ENCODE measurements around the gene HES1. TPM values are rescaled to one million over a fixed set of nuclear protein-coding genes. Genes with fewer than 3 reads are reported as not detected.

HES1 gene
- total and polyA plus RNA-seq, 8 donors: 4.7 to 101 (median 42.2) TPM

DNA sequence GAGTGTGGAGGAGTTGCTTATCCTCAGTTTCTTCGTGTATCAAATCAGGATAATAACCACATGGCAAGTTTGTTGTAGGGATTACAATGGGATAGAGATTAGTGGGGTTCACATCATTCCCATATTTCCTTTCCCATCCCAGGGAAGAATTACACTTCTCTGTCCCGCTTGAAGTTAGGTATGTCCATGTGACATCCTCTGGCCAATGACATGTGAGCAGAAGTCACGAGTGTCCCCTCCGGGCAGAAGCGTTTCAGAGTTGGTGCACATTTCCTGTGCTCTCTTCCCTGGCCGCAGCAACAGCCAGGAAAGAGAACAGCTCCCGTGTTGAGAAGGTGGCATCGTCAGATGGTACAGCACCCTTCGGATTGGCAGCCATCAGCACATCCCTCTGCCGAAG is 36.7 kb upstream of the HES1 start:
- Histone ChIP-seq H3K27ac (no peak overlapping the region), H3K4me3 (no peak overlapping the region), H3K27me3 (no peaks in the 10 kb centered on the region), H3K36me3 (no peaks in the 10 kb centered on the region), H3K4me1 (peaks cover 30 to 66% (median 50%) of the 10 kb centered on the region in 4 donors), H3K9me3 (no peaks in the 10 kb centered on the region)
- WGBS, 5 donors: 66 to 83% (median 81%) methylated on average over 10 of the region's 10 CpGs
- intact Hi-C loops (cut with DNase I; ENCODE audit: low total_unique reads): no loop called here
- TF ChIP-seq POLR2A (IDR thresholded peaks at IDR 0.05) (no peak), POLR2AphosphoS5 (IDR thresholded peaks at IDR 0.05) (no peak), EP300 (IDR thresholded peaks at IDR 0.05) (no peak)
- TF ChIP-seq, protein P1, sequence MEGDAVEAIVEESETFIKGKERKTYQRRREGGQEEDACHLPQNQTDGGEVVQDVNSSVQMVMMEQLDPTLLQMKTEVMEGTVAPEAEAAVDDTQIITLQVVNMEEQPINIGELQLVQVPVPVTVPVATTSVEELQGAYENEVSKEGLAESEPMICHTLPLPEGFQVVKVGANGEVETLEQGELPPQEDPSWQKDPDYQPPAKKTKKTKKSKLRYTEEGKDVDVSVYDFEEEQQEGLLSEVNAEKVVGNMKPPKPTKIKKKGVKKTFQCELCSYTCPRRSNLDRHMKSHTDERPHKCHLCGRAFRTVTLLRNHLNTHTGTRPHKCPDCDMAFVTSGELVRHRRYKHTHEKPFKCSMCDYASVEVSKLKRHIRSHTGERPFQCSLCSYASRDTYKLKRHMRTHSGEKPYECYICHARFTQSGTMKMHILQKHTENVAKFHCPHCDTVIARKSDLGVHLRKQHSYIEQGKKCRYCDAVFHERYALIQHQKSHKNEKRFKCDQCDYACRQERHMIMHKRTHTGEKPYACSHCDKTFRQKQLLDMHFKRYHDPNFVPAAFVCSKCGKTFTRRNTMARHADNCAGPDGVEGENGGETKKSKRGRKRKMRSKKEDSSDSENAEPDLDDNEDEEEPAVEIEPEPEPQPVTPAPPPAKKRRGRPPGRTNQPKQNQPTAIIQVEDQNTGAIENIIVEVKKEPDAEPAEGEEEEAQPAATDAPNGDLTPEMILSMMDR (IDR thresholded peaks at IDR 0.05): no peak
- no peak for DNase-seq

DNA sequence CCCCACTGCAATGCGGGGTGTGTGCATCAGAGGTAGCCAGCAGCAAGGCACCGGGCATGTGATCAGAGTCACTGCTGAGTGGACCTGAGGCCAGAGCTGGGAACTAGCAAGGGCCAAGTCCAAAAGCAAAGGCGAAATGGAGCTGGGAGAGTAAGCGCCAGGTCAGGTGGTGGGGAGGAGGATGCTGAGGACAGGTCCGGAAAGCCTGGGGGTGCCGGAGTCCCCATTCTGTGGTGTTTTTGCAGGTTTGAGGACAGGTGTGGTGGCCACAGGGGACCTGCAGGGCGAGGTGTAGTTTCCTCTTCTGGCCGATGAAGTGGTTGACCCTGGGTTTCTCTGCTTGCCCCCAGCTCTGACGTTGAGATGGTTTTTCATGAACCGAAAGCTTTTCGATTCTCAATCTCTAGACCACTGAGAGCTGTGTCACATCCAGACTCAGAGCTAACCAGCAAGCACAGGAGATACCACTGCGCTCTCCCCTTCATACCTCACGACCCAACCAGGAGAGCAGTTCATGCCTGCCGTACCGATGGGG is 35.0 kb upstream of the HES1 start:
- WGBS, 5 donors: 81 to 85% (median 83%) methylated on average over 15 of the region's 15 CpGs
- H3K4me1 ChIP-seq: peaks cover 32 to 58% (median 45%) of the 10 kb centered on the region in 4 donors
- no peaks in the 10 kb centered on the region for H3K27me3 ChIP-seq
- no peak overlapping the region for H3K4me3 ChIP-seq
- no peaks in the 10 kb centered on the region for H3K9me3 ChIP-seq
- no peak for DNase-seq
- intact Hi-C loops (cut with DNase I; ENCODE audit: low total_unique reads): no loop called here
- TF ChIP-seq POLR2A (IDR thresholded peaks at IDR 0.05): no peak
- TF ChIP-seq, protein P1 (IDR thresholded peaks at IDR 0.05): no peak
- TF ChIP-seq EP300 (IDR thresholded peaks at IDR 0.05): no peak
- no peak for TF ChIP-seq POLR2AphosphoS5 (IDR thresholded peaks at IDR 0.05)
- H3K36me3 ChIP-seq: no peaks in the 10 kb centered on the region
- H3K27ac ChIP-seq: peak overlapping the region in 1 of 5 donors; percentile 66

DNA sequence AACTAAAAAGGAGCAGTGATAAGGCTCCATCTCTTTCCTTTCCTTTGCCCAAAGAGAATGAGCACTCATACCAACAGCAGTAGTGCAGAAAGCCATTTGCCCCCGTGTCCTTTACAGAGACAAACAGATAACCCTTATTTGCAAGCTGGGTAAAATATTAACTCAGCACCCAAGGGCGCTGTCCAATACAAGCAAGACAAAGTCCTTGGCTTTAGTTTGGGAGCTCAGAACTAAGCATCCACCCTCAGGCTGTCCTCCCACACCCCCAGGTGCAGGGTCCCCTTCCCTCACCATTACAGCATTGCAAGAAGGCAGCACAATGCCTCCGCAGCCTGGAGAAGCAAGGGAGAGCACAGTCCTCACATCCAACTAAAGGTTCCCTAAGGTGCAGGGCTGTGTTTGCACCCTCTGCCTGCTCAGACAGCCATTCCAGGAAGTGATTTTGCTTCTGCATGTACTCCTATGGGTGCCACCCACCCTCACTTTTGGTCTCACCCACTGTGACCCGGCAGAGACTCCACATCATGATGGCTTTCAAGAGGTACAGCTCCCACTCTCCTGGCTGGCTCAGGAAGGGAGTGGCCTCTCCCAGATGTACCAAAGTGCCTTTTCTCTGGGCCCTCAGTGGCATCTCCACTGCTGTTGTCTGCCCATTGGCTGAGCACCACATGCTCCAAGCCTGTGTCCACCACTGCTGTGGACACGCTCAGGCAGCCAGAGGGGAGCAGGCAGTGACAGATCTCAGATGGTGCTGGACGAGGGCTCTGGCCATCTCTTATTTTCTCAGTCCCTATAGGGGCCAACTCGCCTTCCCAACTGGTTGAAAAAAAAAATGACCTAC is 34.1 kb upstream of the HES1 start:
- no peaks in the 10 kb centered on the region for H3K9me3 ChIP-seq
- no peaks in the 10 kb centered on the region for H3K36me3 ChIP-seq
- H3K27ac ChIP-seq: peak overlapping the region; percentile 59 to 81 (median 66)
- no peak overlapping the region for H3K4me3 ChIP-seq
- H3K27me3 ChIP-seq: no peaks in the 10 kb centered on the region
- peaks cover 31 to 52% (median 42%) of the 10 kb centered on the region in 4 donors for H3K4me1 ChIP-seq
- TF ChIP-seq, protein P1 (IDR thresholded peaks at IDR 0.05): no peak
- peak in 1 of 3 donors; percentile 14 for TF ChIP-seq POLR2AphosphoS5 (IDR thresholded peaks at IDR 0.05)
- intact Hi-C loops (cut with DNase I; ENCODE audit: low total_unique reads): no loop called here
- WGBS, 5 donors: 55 to 70% (median 58%) methylated on average over 6 to 7 of the region's 7 CpGs
- DNase-seq: peak; percentile 58 to 63

DNA sequence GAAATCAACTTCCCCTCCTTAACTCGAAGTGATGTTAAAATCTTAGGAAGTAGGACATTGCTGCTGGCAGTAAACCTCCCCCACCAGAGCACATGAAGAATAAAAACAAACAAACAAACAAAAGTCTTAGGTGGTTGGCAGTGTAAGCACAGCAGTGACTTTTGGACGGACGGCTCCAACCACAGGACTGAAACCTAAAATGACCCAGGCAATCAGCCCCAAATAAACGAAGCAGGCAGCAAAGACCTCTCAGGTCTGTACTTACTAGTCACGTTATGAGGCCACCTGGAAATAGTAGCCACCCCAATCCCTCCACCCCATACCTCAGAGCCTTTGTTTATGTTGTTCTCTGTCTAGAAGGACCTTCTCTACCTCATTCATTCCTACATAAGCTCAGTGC is 33.5 kb upstream of the HES1 start:
- Histone ChIP-seq H3K27me3 (no peaks in the 10 kb centered on the region), H3K4me3 (no peak overlapping the region), H3K4me1 (peaks cover 25 to 46% (median 36%) of the 10 kb centered on the region in 4 donors), H3K27ac (peak overlapping the region; percentile 59 to 81 (median 66)), H3K9me3 (no peaks in the 10 kb centered on the region), H3K36me3 (no peaks in the 10 kb centered on the region)
- TF ChIP-seq, protein P1 (IDR thresholded peaks at IDR 0.05): no peak
- no peak for TF ChIP-seq POLR2A (IDR thresholded peaks at IDR 0.05)
- no peak for TF ChIP-seq EP300 (IDR thresholded peaks at IDR 0.05)
- no peak for TF ChIP-seq POLR2AphosphoS5 (IDR thresholded peaks at IDR 0.05)
- WGBS, 5 donors: 29 to 51% (median 35%) methylated on average over 5 of the region's 5 CpGs
- DNase-seq: no peak
- intact Hi-C loops (cut with DNase I; ENCODE audit: low total_unique reads): no loop called here
